NCI-H187 treated with DMSO at 0.1 percent for 48 hours (cell line): ENCODE measurements around the gene IMPG2.

ENCODE experiments used
- DNase-seq: peaks from one replicate; lab custom pipeline; 2025; lab: John Stamatoyannopoulos, UW

IMPG2 gene

DNA sequence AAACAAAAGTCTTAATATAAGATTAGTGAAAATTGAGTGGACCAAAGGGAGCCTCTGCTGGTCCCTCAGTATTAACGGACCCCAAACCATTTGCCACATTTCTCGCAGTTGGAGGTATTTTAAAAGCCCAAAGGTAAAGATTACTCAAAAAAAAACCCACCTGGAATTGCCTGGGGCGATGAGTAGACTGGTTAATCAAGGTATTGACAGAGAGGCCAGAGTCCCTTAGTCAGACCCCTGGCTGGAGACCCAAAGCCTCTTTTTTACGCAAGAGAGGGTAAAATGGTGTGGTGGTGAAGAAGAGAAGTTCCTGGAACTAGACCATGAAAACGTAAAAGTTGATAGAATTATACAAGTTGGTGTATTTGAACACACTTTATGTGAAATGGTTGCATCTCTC is 137.2 kb downstream of the IMPG2 start:
- no peak for DNase-seq

GRCh38 chr3:101182734-101183133 is 137.6 kb downstream of the IMPG2 start:
- DNase-seq = no peak

DNA sequence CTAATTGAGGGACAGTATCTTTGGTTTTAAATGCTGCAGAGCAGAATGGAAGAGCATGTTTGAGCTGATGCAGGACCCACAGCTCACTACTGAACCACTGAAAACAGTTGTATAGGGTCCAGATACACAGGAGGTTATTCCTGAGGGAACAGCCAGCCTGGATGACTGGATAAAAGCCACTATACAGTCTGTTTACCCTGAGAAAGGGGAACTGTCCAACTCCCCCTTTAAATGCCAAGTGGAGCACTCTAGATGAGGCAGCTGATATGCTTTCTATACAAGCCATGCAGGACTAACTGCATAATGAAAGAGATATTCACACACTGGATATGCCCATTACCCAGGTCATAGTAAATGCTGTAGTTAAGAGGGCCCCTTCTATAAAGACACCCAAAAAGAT is 138.6 kb downstream of the IMPG2 start:
- DNase-seq = no peak

GRCh38 chr3:101179637-101180036 is 140.7 kb downstream of the IMPG2 start:
- DNase-seq = no peak

- no peak for DNase-seq
Measured at GRCh38 chr3:101177577-101177976, 142.8 kb downstream of the IMPG2 start.
